ENCODE results near the gene DDR1.

- no peak for TF ChIP-seq TAF1 (IDR thresholded peaks at IDR 0.05; ENCODE audit: low read depth)
- no peak for TF ChIP-seq EGR1 (IDR thresholded peaks at IDR 0.05)
- no peak for TF ChIP-seq ZBTB7A (IDR thresholded peaks at IDR 0.05; ENCODE audit: low read depth)
- TF ChIP-seq REST (IDR thresholded peaks at IDR 0.05; ENCODE audit: low read depth), result no peak
- TF ChIP-seq CREB1 (IDR thresholded peaks at IDR 0.05; ENCODE audit: low read depth), result no peak
- TF ChIP-seq EP300 (IDR thresholded peaks at IDR 0.05; ENCODE audit: borderline replicate concordance), result no peak
- no peak for TF ChIP-seq MAX (IDR thresholded peaks at IDR 0.05)
- TF ChIP-seq YY1 (IDR thresholded peaks at IDR 0.05; ENCODE audit: low read depth), result no peak
- no peak for TF ChIP-seq NFIC (IDR thresholded peaks at IDR 0.05)
Measured at GRCh38 chr6:30861257-30862048, 22.9 kb upstream of the DDR1 start.
